Panc1 (cell line): Measurements from ENCODE around the gene SCD5. TPM values are rescaled to one million over a fixed set of nuclear protein-coding genes. Genes with fewer than 3 reads are reported as not detected.

Source experiments
- ATAC-seq: fragments of 200-7000 bp; cut with Tn5 transposase; 2 replicates; pipeline ENCODE4 v1.9.1; 2020; ENCODE audit warnings: mild to moderate bottlenecking, moderate library complexity
- BruUV-seq: library from RNA; stranded (reverse); fragments of 400-500 nt; replicated peaks from 2 replicates; lab custom pipeline; 2021; lab: Mats Ljungman, UMichigan
- CTCF ChIA-PET: fragments of 300-600 bp; sonication (Branson Sonifier 250); formaldehyde crosslinking; loops from one replicate; lab custom pipeline; 2022; ENCODE audit warnings: antibody characterized with exemption; lab: Charles Lee
- POLR2A ChIA-PET: fragments of 300-600 bp; sonication (Branson Sonifier 250); formaldehyde crosslinking; loops from one replicate; lab custom pipeline; 2022; ENCODE audit warnings: antibody characterized with exemption; lab: Charles Lee
- DNase-seq: peaks from one replicate; pipeline ENCODE4 v3.0.0-alpha.2; 2010; ENCODE audit warnings: low read depth, low spot score
- H3K27ac ChIP-seq: 2 replicates; pipeline ENCODE4 v1.5.1; 2011; ENCODE audit warnings: mild to moderate bottlenecking, low read length, inconsistent platforms
- H3K27me3 ChIP-seq: fragments of 200-500 bp; sonication (Bioruptor generic); 2 replicates; pipeline ENCODE4 v1.6.0; 2014; ENCODE audit warnings: low read length, inconsistent platforms; ENCODE audit not compliant: control insufficient read depth, insufficient read depth
- H3K36me3 ChIP-seq: fragments of 200-500 bp; sonication (Bioruptor generic); 2 replicates; pipeline ENCODE4 v1.5.1; 2014; ENCODE audit warnings: inconsistent platforms, mild to moderate bottlenecking, low read length, moderate library complexity; ENCODE audit not compliant: control insufficient read depth, insufficient read depth
- H3K4me1 ChIP-seq: 2 replicates; pipeline ENCODE4 v1.5.1; 2011; ENCODE audit warnings: inconsistent platforms, mild to moderate bottlenecking, low read length, moderate library complexity; ENCODE audit not compliant: control insufficient read depth, insufficient read depth
- H3K4me3 ChIP-seq, 2 experiments: 2 replicates each; pipeline ENCODE4 v1.5.1; 2011 to 2012; ENCODE audit warnings: low read depth in 2 of 2, low read length in 2 of 2, mild to moderate bottlenecking in 2 of 2, inconsistent platforms in 1 of 2, moderate library complexity in 1 of 2
- H3K9me3 ChIP-seq: fragments of 200-500 bp; sonication (Bioruptor generic); 2 replicates; pipeline ENCODE4 v1.5.1; 2014; ENCODE audit warnings: low read depth, mild to moderate bottlenecking, inconsistent platforms, low read length, moderate library complexity; ENCODE audit not compliant: control insufficient read depth, insufficient read depth
- CTCF ChIP-seq: fragments of 450-650 bp; IDR thresholded peaks from 2 replicates; pipeline ENCODE4 v1.5.1; 2017; ENCODE audit warnings: mild to moderate bottlenecking
- POLR2AphosphoS5 ChIP-seq: IDR thresholded peaks from 2 replicates; pipeline ENCODE4 v1.6.1; 2012; ENCODE audit warnings: mild to moderate bottlenecking, low read depth, low read length, moderate library complexity
- REST ChIP-seq, 2 experiments: IDR thresholded peaks; 2 replicates each; pipeline ENCODE4 v1.6.1; 2011 to 2012; ENCODE audit warnings: low read depth in 2 of 2, control low read depth in 1 of 2, low read length in 1 of 2, mild to moderate bottlenecking in 1 of 2, moderate library complexity in 1 of 2; ENCODE audit not compliant: insufficient read depth in 1 of 2
- SIN3A ChIP-seq: IDR thresholded peaks from 2 replicates; pipeline ENCODE4 v1.6.1; 2012; ENCODE audit warnings: low read depth, mild to moderate bottlenecking, low read length, moderate library complexity, borderline replicate concordance; ENCODE audit not compliant: insufficient read depth
- TCF7L2 ChIP-seq: IDR thresholded peaks from 2 replicates; pipeline ENCODE4 v1.6.1; 2011; ENCODE audit warnings: mild to moderate bottlenecking, low read depth, low read length, inconsistent platforms
- in situ Hi-C: cut with HindIII; loops from 2 replicates; pipeline ENCODE4 v1.10.0; 2016; ENCODE audit warnings: low sequenced_read_pairs, low pct_unique_long_range_greater_than_20kb
- intact Hi-C: fragments of 100-400 bp; cut with micrococcal nuclease; formaldehyde crosslinking; loops from one replicate; pipeline ENCODE4 v1.10.0; 2022; ENCODE audit not compliant: unreplicated experiment
- total RNA-seq: library from RNA; stranded (reverse); gene quantifications from one replicate; pipeline ENCODE4 v1.2.1, GENCODE V29; 2021; ENCODE audit not compliant: unreplicated experiment

SCD5 gene
- total RNA-seq, 1 experiment from 2014 or later: 2.0 TPM

- Histone ChIP-seq H3K27ac (no peak overlapping the region), H3K27me3 (no peaks in the 10 kb centered on the region), H3K9me3 (no peaks in the 10 kb centered on the region), H3K4me3 (no peak overlapping the region), H3K4me1 (no peaks in the 10 kb centered on the region), H3K36me3 (no peaks in the 10 kb centered on the region)
- ATAC-seq: no peak
- no peak for TF ChIP-seq POLR2AphosphoS5
- no peak for TF ChIP-seq TCF7L2
- no peak for TF ChIP-seq SIN3A
- TF ChIP-seq CTCF: no peak
- no peak for TF ChIP-seq REST (IDR thresholded peaks at IDR 0.05; ENCODE audit: insufficient read depth in 1 of 2, low read depth in 2 of 2, low read length in 1 of 2)
- CTCF ChIA-PET: no interaction called here
- no peak for DNase-seq
- POLR2A ChIA-PET: no interaction called here
- intact Hi-C loops: no loop called here
- in situ Hi-C loops: no loop called here
- no TSS peak for BruUV-seq
These were observed 84.7 kb downstream of the SCD5 start for GRCh38 chr4:82713856-82714255.

- no peaks in the 10 kb centered on the region for H3K9me3 ChIP-seq
- BruUV-seq: no TSS peak
- H3K4me1 ChIP-seq: no peaks in the 10 kb centered on the region
- in situ Hi-C loops (no loop called here), intact Hi-C loops (no loop called here)
- POLR2A ChIA-PET: no interaction called here
- ATAC-seq (no peak), DNase-seq (no peak)
- no peaks in the 10 kb centered on the region for H3K27me3 ChIP-seq
- no peak overlapping the region for H3K27ac ChIP-seq
- H3K36me3 ChIP-seq: no peaks in the 10 kb centered on the region
- CTCF ChIA-PET: interaction anchor here (0.6 kb wide), 1 partner anchor 250 kb away, joined by 4 read pairs; no protein-coding TSS in a partner anchor
- H3K4me3 ChIP-seq: no peak overlapping the region
- TF ChIP-seq POLR2AphosphoS5: no peak
- no peak for TF ChIP-seq TCF7L2
- TF ChIP-seq SIN3A: no peak
- no peak for TF ChIP-seq CTCF
- no peak for TF ChIP-seq REST (IDR thresholded peaks at IDR 0.05; ENCODE audit: insufficient read depth in 1 of 2, low read depth in 2 of 2, low read length in 1 of 2)
These were observed 86.0 kb downstream of the SCD5 start for GRCh38 chr4:82712561-82712960.
